ENCODE data around the gene RFPL1.

RFPL1 gene

GRCh38 chr22:29443452-29443851, 5.1 kb downstream of the RFPL1 start:
- no peak for DNase-seq (ENCODE audit: low read depth in 2 of 2)

DNA sequence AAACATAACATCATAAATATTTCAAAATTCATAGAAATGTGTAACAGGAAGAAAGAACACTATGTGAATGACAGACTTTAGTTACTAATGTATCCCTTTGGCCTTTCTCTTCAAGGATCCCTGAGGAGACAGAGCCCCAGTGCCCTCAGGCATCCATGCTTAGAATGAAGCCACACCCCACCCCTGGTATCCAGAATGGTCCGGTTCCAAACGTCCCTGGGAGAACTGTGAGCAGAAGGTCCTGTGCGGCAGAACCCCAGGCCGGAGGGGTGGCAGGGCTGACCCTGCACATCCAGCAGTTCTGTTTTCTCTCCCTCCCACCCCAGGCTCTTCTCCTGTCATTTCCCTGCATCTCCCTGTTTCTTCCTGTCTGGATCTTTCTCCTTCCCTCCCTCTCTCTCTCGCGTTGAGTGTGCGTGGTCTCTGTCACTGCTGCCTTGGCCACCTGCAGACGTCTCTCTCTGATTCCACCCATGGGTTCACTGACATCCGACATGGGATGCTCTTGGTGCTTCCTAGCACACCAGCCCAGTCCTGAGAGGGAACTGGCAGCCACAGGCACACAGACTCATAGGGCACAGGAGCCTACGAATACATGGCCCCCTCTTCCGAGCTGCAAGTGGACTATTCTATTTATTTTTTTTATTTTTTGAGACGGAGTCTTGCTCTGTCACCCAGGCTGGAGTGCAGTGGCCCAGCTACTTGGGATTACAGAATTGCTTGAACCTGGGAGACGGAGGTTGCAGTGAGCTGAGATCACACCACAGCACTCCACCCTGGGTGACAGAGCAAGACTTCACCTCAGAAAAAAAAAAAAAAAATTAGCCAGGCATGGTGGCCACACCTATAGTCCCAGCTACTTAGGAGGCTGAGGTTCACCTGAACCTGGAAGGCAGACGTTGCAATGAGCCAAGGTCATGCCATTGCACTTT, 5.7 kb downstream of the RFPL1 start:
- no peak for DNase-seq (ENCODE audit: low read depth in 2 of 2)

DNA sequence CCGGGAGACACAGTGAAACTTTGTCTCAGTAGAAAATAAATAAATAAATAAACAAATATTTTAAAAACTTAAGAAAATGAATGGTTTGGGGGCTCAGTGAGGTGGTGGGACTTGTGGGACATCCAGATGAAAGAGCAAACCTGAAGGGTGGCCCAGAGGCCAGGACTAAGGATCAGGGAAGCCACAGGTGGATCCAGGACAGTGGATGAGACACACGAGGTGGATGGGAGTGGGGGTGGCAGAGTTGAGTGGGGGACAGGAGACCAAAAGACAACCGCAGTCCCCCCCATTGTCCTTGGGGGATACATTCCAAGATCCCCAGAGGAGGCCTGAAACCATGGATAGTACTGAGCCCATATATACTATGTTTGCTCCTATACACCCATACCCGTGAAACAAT, 7.1 kb downstream of the RFPL1 start:
- DNase-seq (ENCODE audit: low read depth in 2 of 2): no peak

DNA sequence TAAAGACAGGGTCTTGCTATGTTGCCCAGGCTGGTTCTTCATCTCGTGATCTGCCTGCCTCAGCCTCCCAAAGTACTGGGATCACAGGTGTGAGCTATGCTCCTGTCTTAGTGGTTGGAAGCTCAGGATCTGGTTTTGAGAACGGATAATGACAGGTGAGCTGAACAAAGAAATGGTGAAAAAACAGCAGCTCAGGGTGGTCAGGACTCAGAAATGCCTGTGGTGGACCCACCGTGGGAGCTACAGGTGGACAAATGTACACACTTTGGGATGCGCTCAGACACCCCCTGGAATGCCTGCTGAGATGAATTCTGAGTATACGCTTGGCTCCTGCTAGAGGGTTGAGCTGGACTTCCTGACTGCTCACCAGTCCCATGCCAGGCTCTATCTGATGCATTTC, 9.5 kb downstream of the RFPL1 start:
- DNase-seq (ENCODE audit: low read depth in 2 of 2): no peak

GRCh38 chr22:29449296-29449875, 11.0 kb downstream of the RFPL1 start:
- DNase-seq (ENCODE audit: low read depth in 2 of 2): no peak

DNA sequence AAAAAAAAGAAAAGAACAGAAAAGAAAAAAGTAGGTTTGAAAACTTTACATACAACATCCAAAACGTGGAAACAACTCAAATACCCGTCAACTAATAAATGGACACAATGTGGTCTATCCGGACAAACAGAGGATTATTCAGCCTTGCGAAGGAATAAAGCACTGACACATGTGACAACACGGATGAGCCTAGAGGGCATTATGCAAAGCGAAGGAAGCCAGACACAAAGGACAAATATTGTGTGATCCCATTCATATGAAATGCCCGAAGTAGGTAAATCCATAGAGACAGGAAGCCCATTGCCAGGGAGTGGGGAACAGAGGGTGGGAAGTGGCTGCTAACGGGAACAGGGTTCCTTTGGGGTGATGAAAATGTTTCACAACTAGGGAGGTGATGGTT, 11.8 kb downstream of the RFPL1 start:
- DNase-seq (ENCODE audit: low read depth in 2 of 2): no peak

DNA sequence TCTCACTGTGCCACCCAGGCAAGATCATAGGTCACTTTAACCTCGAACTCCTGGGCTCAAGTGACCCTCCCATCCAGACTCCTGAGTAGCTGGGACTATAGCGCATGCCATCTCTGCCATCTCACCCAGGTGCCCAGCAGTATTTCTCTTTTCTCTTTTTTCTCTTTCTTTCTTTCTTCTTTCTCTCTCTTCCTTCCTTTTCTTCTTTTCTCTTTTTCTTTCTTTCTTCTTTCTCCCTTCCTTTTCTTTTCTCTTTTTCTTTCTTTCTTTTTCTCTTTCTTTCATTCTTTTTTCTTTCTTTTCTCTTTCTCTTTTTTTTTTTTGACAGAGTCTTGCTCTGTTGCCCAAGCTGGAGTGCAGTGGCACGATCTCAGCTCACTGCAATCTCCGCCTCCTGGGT, 13.5 kb downstream of the RFPL1 start:
- no peak for DNase-seq (ENCODE audit: low read depth in 2 of 2)

DNA sequence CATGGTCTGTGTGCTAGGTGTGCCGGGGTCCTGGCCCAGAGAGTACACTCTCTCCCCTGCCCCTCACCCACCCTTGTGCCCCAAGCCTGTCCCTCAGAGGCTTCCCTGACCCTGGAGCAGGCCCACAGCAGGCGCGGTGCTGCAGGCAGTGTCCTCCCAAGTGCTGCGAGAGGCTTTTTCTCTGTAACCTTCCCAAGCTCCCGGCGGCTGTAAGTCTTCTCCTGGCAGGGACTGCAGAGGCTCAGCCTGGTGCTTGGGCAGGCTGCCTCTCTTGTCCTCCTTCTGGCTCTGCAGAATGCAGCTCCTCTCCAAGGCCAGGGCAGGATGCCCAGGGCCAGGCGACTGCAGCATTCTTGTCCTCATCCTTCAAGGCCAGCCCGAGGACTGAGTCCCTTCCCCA, 15.9 kb downstream of the RFPL1 start:
- DNase-seq (ENCODE audit: low read depth in 2 of 2): no peak

DNA sequence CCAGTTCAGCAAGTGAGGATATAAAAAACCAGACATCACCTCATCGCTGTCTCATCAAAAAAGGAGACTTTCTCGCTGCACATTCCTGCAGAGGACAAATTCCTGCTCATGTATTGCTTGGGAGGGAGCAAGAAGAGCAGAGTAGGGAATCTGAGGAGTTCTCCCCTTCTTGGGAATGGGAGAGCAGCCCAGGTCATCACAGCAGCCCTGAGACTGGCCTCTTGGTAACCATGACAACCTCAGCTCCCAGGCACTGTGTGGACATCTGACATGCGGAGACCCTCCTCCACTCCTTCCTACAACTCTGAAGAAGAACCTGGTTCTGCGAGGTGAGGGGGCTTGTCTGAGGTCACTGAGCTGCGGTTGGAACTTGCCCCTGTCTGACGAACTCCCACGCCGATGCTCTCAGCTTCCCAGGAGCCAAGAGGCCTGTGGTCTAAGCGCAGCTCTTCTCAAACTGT, 17.9 kb downstream of the RFPL1 start:
- DNase-seq (ENCODE audit: low read depth in 2 of 2): no peak

DNA sequence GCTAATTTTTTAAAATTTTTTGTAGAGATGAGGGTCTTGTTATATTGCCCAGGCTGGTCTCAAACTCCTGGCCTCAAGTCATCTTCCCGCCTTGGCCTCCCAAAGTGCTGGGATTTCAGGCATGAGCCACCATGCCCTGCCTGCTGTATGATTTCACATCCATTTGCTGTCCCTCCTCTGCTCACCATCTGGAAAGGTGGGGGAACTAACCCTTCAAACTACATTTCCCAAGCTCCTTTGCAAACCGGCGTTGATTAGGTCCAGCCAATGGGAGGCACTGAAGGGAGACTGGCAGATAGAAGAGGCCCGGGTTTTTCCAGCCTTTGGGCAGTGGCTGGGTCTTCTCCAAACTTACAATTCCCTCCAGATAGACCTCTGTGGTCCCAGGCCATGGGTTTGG, 19.3 kb downstream of the RFPL1 start:
- no peak for DNase-seq (ENCODE audit: low read depth in 2 of 2)

GRCh38 chr22:29458551-29458950, 20.2 kb downstream of the RFPL1 start:
- DNase-seq (ENCODE audit: low read depth in 2 of 2): no peak

- no peak for DNase-seq (ENCODE audit: low read depth in 2 of 2)
These were observed 21.4 kb downstream of the RFPL1 start for GRCh38 chr22:29459773-29460172.

DNA sequence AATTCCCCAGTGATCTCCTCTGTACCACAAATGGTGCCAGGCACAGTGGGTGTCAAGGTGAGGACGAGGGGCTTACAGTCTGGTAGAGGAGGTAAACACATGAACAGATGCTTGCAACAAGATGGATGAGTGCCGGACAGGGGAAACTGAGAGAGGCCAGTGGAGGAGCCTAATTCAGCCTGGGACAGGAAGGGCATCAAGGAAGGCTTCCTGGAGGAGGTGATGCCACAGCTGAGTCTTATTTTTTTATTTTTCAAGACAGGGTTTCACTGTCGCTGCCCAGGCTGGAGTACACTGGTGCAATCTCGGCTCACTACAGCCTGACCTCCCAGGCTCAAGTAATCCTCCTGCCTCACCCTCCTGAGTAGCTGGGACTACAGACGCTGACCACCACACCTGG, 22.9 kb downstream of the RFPL1 start:
- no peak for DNase-seq (ENCODE audit: low read depth in 2 of 2)

GRCh38 chr22:29463629-29464028, 25.2 kb downstream of the RFPL1 start:
- DNase-seq (ENCODE audit: low read depth in 2 of 2): no peak

- DNase-seq (ENCODE audit: low read depth in 2 of 2): no peak
These were observed 26.2 kb downstream of the RFPL1 start for GRCh38 chr22:29464581-29464980.

DNA sequence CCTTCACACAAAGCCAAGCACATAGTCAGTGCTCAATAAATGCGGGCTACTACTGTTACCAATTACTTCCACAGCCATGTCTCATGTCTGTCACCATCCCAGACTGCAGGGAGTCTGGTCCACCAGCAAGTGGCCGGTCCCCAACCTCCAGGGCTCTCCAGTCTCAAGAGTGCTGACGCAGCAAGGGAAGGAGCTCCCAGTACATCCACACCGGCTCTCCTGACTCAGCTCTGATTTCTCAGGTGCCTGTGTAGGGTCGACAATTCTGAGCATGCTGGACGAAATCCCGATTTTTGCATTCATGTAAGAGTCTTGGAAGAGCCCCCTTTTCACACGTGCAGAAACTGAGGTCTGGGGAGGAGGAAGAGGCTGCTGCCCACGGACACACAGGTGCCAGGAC, 31.4 kb downstream of the RFPL1 start:
- no peak for DNase-seq (ENCODE audit: low read depth in 2 of 2)

DNA sequence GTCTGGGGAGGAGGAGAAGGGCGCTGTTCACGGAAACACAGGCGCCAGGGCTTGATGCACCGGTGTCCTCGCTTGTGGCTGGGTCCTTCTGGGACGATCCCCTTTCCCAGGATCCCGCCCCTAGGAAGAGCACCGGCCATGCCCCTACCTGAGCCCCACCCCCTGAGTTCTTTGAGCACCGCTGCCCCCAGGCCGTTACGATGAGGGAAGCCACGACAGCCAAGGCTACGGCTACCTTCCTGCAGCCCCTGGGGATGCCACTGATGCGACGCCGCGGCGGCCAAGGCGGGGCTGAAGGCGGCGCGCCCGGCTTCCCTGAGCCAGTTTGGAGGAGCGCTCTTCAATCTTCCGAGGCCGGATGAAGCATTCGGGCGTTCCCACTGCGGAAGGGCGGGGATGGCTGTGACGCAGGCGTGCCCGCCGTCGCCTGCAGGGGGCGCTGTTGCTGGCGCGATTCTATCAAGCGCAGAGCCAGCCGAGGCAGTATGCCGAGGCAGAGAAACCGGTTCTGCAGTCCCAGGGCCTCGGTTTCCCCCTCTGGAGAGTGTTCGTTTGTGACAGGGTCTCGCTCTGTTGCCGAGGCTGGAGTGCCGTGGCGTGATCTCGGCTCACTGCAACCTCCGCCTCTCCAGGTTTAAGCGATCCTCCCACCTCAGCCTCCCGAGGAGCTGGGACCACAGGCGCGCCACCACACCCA, 31.9 kb downstream of the RFPL1 start:
- peak; percentile 56 to 64 for DNase-seq (ENCODE audit: low read depth in 2 of 2)

DNA sequence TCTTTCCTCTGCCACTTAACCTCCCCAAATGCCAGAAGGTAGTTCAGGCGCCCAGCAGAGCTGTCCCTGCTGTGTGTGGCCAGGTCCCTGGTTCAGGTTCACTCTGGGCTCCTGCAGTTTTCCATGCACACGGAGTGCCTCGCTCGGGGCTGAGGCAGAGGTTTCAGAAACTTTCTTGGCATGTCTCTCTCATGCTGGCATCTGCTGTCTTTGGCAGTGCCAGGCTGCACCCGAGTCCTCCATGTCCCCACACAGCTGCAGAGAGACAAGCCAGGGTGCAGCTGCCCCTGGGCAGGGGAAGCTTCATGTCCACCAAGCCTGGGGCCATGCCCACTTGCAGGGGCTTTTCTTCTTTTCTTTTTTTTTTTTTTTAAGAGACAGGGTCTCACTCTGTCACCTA, 34.6 kb downstream of the RFPL1 start:
- no peak for DNase-seq (ENCODE audit: low read depth in 2 of 2)

GRCh38 chr22:29475550-29475949, 37.2 kb downstream of the RFPL1 start:
- DNase-seq (ENCODE audit: low read depth in 2 of 2): no peak

DNA sequence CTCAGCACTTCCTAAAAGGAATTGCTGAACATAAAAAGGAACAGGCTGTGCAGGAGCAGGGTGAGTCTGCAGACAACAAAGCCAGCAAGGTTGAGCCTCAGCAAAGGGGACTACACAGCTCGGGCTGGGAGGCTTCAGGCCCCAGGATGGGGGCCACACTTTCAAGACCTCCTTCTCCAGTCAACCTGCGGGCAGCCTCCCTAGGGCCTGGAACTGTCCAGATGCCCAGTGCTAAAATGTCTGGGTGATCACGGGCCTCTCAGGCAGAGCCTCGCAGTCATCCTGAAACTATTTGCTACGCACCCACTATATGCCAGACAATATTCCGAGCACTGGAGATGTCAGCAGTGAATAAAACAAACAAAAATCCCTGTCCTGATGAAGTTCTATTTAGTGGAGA, 37.7 kb downstream of the RFPL1 start:
- DNase-seq (ENCODE audit: low read depth in 2 of 2): no peak

DNA sequence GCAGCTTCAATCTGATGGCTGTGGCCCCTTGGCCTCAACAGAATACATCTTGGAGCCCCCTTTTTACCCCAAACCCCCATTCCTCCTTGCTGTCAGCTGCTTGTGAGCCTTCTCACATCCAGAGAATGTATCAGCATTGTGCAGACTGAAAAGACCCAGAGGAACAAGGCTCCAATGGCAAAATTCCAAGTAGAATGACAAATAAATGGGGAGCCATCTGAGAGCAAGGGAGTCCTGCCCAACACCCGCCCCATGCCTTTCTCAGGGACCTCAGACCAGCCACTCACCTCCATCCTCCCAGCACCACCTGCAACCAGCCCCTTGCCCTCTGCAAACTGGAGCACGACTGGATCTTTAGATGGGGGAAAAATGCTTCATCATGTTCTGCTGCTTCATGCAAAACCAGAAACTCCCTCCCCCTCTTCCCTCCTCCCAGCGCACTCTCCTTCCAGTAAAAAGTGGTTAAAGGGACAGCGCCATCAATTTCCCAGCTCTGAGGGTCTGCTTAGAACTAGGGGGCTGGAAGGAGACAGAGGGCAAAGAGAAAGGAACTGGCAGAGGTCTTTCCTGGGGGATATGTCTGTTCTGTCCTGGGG, 39.4 kb downstream of the RFPL1 start:
- DNase-seq (ENCODE audit: low read depth in 2 of 2): no peak
